ENCODE results near the gene CLSTN2.

GRCh38 chr3:140505876-140506275 is 570.9 kb downstream of the CLSTN2 start:
- no peak for TF ChIP-seq POLR2AphosphoS5 (IDR thresholded peaks at IDR 0.05; ENCODE audit: low read depth, low read length)
- no peak for TF ChIP-seq EP300 (IDR thresholded peaks at IDR 0.05; ENCODE audit: borderline replicate concordance in 1 of 2, low read depth in 2 of 2, low read length in 2 of 2)
- no peak for TF ChIP-seq EZH2 (IDR thresholded peaks at IDR 0.05; ENCODE audit: low read depth, low read length, severe bottlenecking)
- no peak for TF ChIP-seq USF2 (IDR thresholded peaks at IDR 0.05; ENCODE audit: low read length)

All from H1 (cell line).